HL-60 (cell line): ENCODE data around the gene TSPO.
A peak's percentile ranks its signal among the peaks of the same experiment; 100 is the strongest.

ENCODE experiments used
- DNase-seq, 2 experiments: peaks; one replicate each; pipeline ENCODE4 v3.0.0-alpha.2; 2010 to 2020; ENCODE audit warnings: low read depth in 1 of 2, low spot score in 1 of 2
- H3K27ac ChIP-seq: fragments of 250-450 bp; sonication (Bioruptor Pico); replicated peaks from 2 replicates; pipeline ENCODE4 v1.5.1; 2020; ENCODE audit warnings: mild to moderate bottlenecking, moderate library complexity
- H3K27me3 ChIP-seq: fragments of 250-450 bp; sonication (Bioruptor Pico); 2 replicates; pipeline ENCODE4 v1.5.1; 2021; ENCODE audit warnings: mild to moderate bottlenecking, moderate library complexity; ENCODE audit not compliant: insufficient read depth, poor library complexity, severe bottlenecking
- H3K4me3 ChIP-seq: replicated peaks from 2 replicates; pipeline ENCODE4 v1.5.1; 2011; ENCODE audit warnings: mild to moderate bottlenecking, control low read depth, low read length; ENCODE audit not compliant: insufficient read depth
- CTCF ChIP-seq: IDR thresholded peaks from one replicate; pipeline ENCODE4 v1.5.1; 2011; ENCODE audit warnings: low read length, control low read depth, inconsistent platforms; ENCODE audit not compliant: insufficient read depth
- GABPA ChIP-seq: IDR thresholded peaks from 2 replicates; pipeline ENCODE4 v1.6.1; 2012; ENCODE audit warnings: low read depth
- POLR2AphosphoS5 ChIP-seq: IDR thresholded peaks from 2 replicates; pipeline ENCODE4 v1.6.1; 2012; ENCODE audit warnings: low read depth
- REST ChIP-seq: IDR thresholded peaks from 2 replicates; pipeline ENCODE4 v1.6.1; 2012; ENCODE audit warnings: low read depth; ENCODE audit not compliant: insufficient replicate concordance
- SPI1 ChIP-seq: IDR thresholded peaks from 2 replicates; pipeline ENCODE4 v1.6.1; 2012; ENCODE audit warnings: low read depth, mild to moderate bottlenecking, borderline replicate concordance

The TSPO gene

GRCh38 chr22:43180670-43181069 is 29.3 kb downstream of the TSPO start:
- DNase-seq: no peak
- Histone ChIP-seq H3K27ac (no peak overlapping the region), H3K27me3 (no peaks in the 10 kb centered on the region)

GRCh38 chr22:43181321-43182076 is 30.1 kb downstream of the TSPO start:
- TF ChIP-seq CTCF (no peak), POLR2AphosphoS5 (peak; percentile 30; the same call in 1 of the 2 replicates)
- no peaks in the 10 kb centered on the region for H3K27me3 ChIP-seq
- H3K4me3 ChIP-seq: no peak overlapping the region
- DNase-seq: no peak
- no peak overlapping the region for H3K27ac ChIP-seq

More at GRCh38 chr22:43180670-43181069, 29.3 kb downstream of the TSPO start:
- TF ChIP-seq GABPA: no peak
- no peak overlapping the region for H3K4me3 ChIP-seq

GRCh38 chr22:43182118-43182517 is 30.8 kb downstream of the TSPO start:
- TF ChIP-seq SPI1 (no peak), POLR2AphosphoS5 (no peak), CTCF (no peak), GABPA (no peak), REST (no peak)
- H3K27ac ChIP-seq: no peak overlapping the region

GRCh38 chr22:43182726-43183125 is 31.4 kb downstream of the TSPO start:
- Histone ChIP-seq H3K27ac (no peak overlapping the region), H3K27me3 (no peaks in the 10 kb centered on the region), H3K4me3 (no peak overlapping the region)
- DNase-seq: no peak
- no peak for TF ChIP-seq REST
- TF ChIP-seq GABPA: no peak
- no peak for TF ChIP-seq CTCF

More at GRCh38 chr22:43182118-43182517, 30.8 kb downstream of the TSPO start:
- no peak for DNase-seq
- H3K4me3 ChIP-seq: no peak overlapping the region
- H3K27me3 ChIP-seq: no peaks in the 10 kb centered on the region
